ENCODE results near the gene RPL10A.

- TF ChIP-seq CTCF (IDR thresholded peaks at IDR 0.05): no peak
- TF ChIP-seq POLR2A (IDR thresholded peaks at IDR 0.05): no peak
These were observed 15.3 kb downstream of the RPL10A start for GRCh38 chr6:35483490-35483889.
